ENCODE data around the gene C1orf185.
"Not testable (repeated sequence)": the region's sequence is repeated elsewhere in the genome, so short reads cannot be mapped to it uniquely, and the experiment has no call there.

Gene C1orf185

DNA sequence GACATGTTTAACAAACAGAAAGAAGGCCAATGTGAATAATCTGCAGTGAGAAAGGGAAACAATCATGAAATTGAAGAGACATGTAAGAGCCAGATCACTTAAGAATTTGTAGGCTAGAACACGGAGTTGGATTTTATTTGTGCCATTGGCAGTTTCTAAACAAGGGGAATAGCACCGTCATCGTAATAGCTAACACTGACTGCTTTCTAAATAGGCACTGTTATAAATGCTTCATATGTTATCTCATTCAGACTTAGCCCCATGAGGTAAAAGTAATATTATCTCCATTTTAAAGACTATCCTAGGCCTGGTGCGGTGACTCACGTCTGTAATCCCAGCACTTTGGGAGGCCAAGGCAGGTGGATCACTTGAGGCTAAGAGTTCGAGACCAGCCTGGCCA, 12.1 kb downstream of the C1orf185 start:
- H3K4me3 ChIP-seq (ENCODE audit: severe bottlenecking), result no peak overlapping the region
- H3K27me3 ChIP-seq (ENCODE audit: insufficient read depth, poor library complexity, severe bottlenecking), result no peaks in the 10 kb centered on the region
- DNase-seq (ENCODE audit: low spot score) (no peak), ATAC-seq (ENCODE audit: low read depth) (no peak)
- H3K9me3 ChIP-seq (ENCODE audit: severe bottlenecking), result no peaks in the 10 kb centered on the region
- H3K27ac ChIP-seq (ENCODE audit: poor library complexity, severe bottlenecking), result no peak overlapping the region
- TF ChIP-seq, protein P1, sequence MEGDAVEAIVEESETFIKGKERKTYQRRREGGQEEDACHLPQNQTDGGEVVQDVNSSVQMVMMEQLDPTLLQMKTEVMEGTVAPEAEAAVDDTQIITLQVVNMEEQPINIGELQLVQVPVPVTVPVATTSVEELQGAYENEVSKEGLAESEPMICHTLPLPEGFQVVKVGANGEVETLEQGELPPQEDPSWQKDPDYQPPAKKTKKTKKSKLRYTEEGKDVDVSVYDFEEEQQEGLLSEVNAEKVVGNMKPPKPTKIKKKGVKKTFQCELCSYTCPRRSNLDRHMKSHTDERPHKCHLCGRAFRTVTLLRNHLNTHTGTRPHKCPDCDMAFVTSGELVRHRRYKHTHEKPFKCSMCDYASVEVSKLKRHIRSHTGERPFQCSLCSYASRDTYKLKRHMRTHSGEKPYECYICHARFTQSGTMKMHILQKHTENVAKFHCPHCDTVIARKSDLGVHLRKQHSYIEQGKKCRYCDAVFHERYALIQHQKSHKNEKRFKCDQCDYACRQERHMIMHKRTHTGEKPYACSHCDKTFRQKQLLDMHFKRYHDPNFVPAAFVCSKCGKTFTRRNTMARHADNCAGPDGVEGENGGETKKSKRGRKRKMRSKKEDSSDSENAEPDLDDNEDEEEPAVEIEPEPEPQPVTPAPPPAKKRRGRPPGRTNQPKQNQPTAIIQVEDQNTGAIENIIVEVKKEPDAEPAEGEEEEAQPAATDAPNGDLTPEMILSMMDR (IDR thresholded peaks at IDR 0.05; ENCODE audit: poor library complexity, severe bottlenecking), result no peak
- H3K36me3 ChIP-seq (ENCODE audit: low read depth), result no peaks in the 10 kb centered on the region
- no peaks in the 10 kb centered on the region for H3K4me1 ChIP-seq (ENCODE audit: insufficient read depth, poor library complexity, severe bottlenecking)

DNA sequence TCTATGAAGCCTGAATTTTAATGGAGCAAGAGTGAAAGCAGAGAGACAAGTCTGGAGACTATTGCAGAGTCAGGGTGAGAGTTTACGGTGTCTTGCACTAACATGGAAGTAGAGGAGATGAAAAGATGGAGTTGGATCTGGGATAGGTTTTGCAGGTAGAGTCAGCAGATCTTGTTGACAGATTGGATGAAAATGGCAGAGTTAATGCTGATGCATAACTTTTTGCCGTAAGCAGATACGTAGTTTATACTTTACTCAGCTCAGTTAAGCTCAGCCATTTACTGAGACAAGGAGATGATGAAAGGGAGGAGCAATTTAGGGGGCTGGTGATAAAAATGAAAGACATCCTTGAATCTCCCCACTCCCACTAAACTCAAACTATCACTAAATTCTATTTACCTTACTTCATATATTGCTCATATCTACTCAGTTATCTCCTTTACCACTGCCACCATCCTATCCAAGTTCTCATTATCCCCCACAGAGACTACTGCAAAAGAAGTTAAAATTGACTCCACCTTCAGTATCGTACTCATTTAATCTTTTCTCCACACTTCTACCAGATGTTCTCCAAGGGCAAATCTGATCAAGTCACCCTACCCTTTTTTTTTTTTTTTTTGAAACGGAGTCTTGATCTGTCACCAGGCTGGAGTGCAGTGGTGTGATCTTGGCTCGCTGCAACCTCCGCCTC, 13.8 kb downstream of the C1orf185 start:
- TF ChIP-seq, protein P1 (IDR thresholded peaks at IDR 0.05; ENCODE audit: poor library complexity, severe bottlenecking), result no peak
- no peaks in the 10 kb centered on the region for H3K4me1 ChIP-seq (ENCODE audit: insufficient read depth, poor library complexity, severe bottlenecking)
- no peak overlapping the region for H3K4me3 ChIP-seq (ENCODE audit: severe bottlenecking)
- H3K27ac ChIP-seq (ENCODE audit: poor library complexity, severe bottlenecking), result no peak overlapping the region
- no peaks in the 10 kb centered on the region for H3K27me3 ChIP-seq (ENCODE audit: insufficient read depth, poor library complexity, severe bottlenecking)
- ATAC-seq (ENCODE audit: low read depth), result no peak
- H3K36me3 ChIP-seq (ENCODE audit: low read depth), result no peaks in the 10 kb centered on the region
- no peak for DNase-seq (ENCODE audit: low spot score)
- no peaks in the 10 kb centered on the region for H3K9me3 ChIP-seq (ENCODE audit: severe bottlenecking)

DNA sequence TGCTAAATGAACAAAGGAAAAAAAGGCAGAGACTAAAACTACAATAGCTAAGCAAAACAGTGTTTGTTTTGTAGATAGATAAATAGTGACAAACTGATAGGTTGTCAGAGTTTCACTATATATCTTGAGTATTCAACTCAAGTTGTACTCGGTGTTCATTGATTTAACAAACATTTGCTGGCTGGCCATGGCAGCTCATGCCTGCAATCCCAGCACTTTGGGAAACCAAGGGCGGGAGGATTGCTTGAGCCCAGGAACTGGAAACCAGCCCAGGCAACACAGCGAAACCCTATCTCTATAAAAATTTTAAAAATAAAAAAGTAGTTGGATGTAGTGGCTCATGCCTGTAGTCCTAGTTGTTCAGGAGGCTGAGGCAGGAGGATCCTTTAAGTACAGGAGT, 17.3 kb downstream of the C1orf185 start:
- TF ChIP-seq, protein P1 (IDR thresholded peaks at IDR 0.05; ENCODE audit: poor library complexity, severe bottlenecking), result no peak
- Histone ChIP-seq H3K27ac (ENCODE audit: poor library complexity, severe bottlenecking) (no peak overlapping the region), H3K4me1 (ENCODE audit: insufficient read depth, poor library complexity, severe bottlenecking) (no peaks in the 10 kb centered on the region), H3K4me3 (ENCODE audit: severe bottlenecking) (no peak overlapping the region), H3K27me3 (ENCODE audit: insufficient read depth, poor library complexity, severe bottlenecking) (no peaks in the 10 kb centered on the region), H3K36me3 (ENCODE audit: low read depth) (no peaks in the 10 kb centered on the region), H3K9me3 (ENCODE audit: severe bottlenecking) (no peaks in the 10 kb centered on the region)
- ATAC-seq (ENCODE audit: low read depth) (no peak), DNase-seq (ENCODE audit: low spot score) (no peak)

DNA sequence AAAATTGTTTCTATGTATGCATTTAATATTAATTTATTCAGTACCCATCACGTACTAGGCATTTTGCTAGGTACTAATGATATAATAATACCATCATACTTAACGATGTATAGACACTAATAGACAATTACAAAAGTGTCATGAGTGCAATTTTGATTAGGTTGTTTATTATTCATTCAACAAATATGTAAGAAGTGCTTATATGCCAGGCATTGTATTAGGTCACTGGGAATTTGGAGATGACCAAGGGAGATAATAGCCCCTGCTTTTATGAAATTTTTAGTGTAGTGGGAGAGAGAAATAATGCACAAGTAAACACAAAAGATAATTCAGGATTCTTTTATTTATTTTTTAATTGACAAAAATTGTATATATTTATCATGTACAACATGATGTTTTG, 18.6 kb downstream of the C1orf185 start:
- DNase-seq (ENCODE audit: low spot score), result no peak
- Histone ChIP-seq H3K9me3 (ENCODE audit: severe bottlenecking) (no peaks in the 10 kb centered on the region), H3K4me1 (ENCODE audit: insufficient read depth, poor library complexity, severe bottlenecking) (no peaks in the 10 kb centered on the region), H3K27ac (ENCODE audit: poor library complexity, severe bottlenecking) (no peak overlapping the region), H3K27me3 (ENCODE audit: insufficient read depth, poor library complexity, severe bottlenecking) (no peaks in the 10 kb centered on the region), H3K36me3 (ENCODE audit: low read depth) (no peaks in the 10 kb centered on the region), H3K4me3 (ENCODE audit: severe bottlenecking) (no peak overlapping the region)
- TF ChIP-seq, protein P1 (IDR thresholded peaks at IDR 0.05; ENCODE audit: poor library complexity, severe bottlenecking), result no peak
- ATAC-seq (ENCODE audit: low read depth), result no peak

DNA sequence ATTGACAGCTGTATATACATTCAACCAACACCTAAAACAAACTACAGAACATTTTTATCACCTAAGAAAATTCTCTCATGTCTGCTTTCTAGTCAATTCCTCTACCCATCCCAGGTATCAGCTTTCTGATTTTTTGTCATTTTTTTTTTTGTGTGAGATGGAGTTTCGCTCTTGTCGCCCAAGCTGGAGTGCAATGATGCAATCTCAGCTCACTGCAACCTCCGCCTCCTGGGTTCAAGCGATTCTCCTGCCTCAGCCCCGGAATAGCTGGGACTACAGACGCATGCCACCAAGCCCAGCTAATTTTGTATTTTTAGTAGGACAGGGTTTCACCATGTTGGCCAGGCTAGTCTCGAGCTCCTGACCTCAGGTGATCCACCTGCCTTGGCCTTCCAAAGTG, 25.1 kb downstream of the C1orf185 start:
- H3K27me3 ChIP-seq (ENCODE audit: insufficient read depth, poor library complexity, severe bottlenecking); H3K9me3 ChIP-seq (ENCODE audit: severe bottlenecking); H3K36me3 ChIP-seq (ENCODE audit: low read depth); H3K27ac ChIP-seq (ENCODE audit: poor library complexity, severe bottlenecking); H3K4me3 ChIP-seq (ENCODE audit: severe bottlenecking); H3K4me1 ChIP-seq (ENCODE audit: insufficient read depth, poor library complexity, severe bottlenecking); ATAC-seq (ENCODE audit: low read depth); DNase-seq (ENCODE audit: low spot score): not testable (repeated sequence)

Data from RWPE2 (cell line).